HCT116 (cell line): ENCODE results near the gene RCVRN. TPM values are rescaled to one million over a fixed set of nuclear protein-coding genes. Genes with fewer than 3 reads are reported as not detected.

Experiments used
- ATAC-seq: fragments of 200-7000 bp; cut with Tn5 transposase; 2 replicates; pipeline ENCODE4 v1.9.1; 2020; ENCODE audit warnings: mild to moderate bottlenecking, moderate library complexity
- BruUV-seq: library from RNA; stranded (reverse); fragments of 400-500 nt; replicated peaks from 2 replicates; lab custom pipeline; 2021; lab: Mats Ljungman, UMichigan
- CTCF ChIA-PET: fragments of 300-600 bp; sonication (Branson Sonifier 250); formaldehyde crosslinking; loops from one replicate; lab custom pipeline; 2021; ENCODE audit warnings: antibody characterized with exemption; lab: Charles Lee
- POLR2A ChIA-PET: fragments of 300-600, 350-600 bp; sonication (Branson Sonifier 250); formaldehyde crosslinking; loops from one replicate; lab custom pipeline; 2021; ENCODE audit warnings: antibody characterized with exemption; lab: Charles Lee
- RAD21 ChIA-PET, 2 experiments: fragments of 300-600 bp; sonication (Branson Sonifier 250); formaldehyde crosslinking; loops; one replicate each; lab custom pipeline; 2023; ENCODE audit warnings: low total read pairs in 2 of 2; ENCODE audit not compliant: uncharacterized antibody in 2 of 2, unreplicated experiment in 2 of 2, low non-redundant PET in 1 of 2; lab: Charles Lee
- DNase-seq: peaks from one replicate; pipeline ENCODE4 v3.0.0-alpha.2; 2010; ENCODE audit warnings: low read depth, low spot score
- H2AFZ ChIP-seq: fragments of 200-600 bp; shearing (Covaris generic), sonication (generic); 2 replicates; pipeline ENCODE4 v1.6.1; 2017; ENCODE audit warnings: low read depth, mixed run types, mixed read lengths, antibody characterized with exemption, low read length; ENCODE audit not compliant: poor library complexity, severe bottlenecking
- H3K27ac ChIP-seq: 2 replicates; pipeline ENCODE4 v1.5.1; 2012; ENCODE audit warnings: low read depth, low read length
- H3K27me3 ChIP-seq: fragments of 200-600 bp; sonication (generic); 2 replicates; pipeline ENCODE4 v1.6.1; 2016; ENCODE audit warnings: mixed run types, low read length, mixed read lengths; ENCODE audit not compliant: insufficient read depth
- H3K36me3 ChIP-seq, 2 experiments: fragments of 200-500 bp in 1 of 2; fragments of 200-600 bp in 1 of 2; sonication (Bioruptor generic) in 1 of 2; sonication (generic) in 1 of 2; 2 replicates each; pipeline versions ENCODE4 v1.5.1 to v1.6.1; 2014 to 2016; ENCODE audit warnings: low read length in 2 of 2, inconsistent platforms in 1 of 2, mixed read lengths in 1 of 2, mixed run types in 1 of 2; ENCODE audit not compliant: insufficient read depth in 2 of 2, control insufficient read depth in 1 of 2
- H3K4me1 ChIP-seq, 2 experiments: fragments of 200-600 bp in 1 of 2; sonication (generic) in 1 of 2; 2 replicates each; pipeline versions ENCODE4 v1.5.1 to v1.6.1; 2012 to 2017; ENCODE audit warnings: low read length in 2 of 2, inconsistent platforms in 1 of 2, mild to moderate bottlenecking in 1 of 2, mixed read lengths in 1 of 2, mixed run types in 1 of 2, moderate library complexity in 1 of 2; ENCODE audit not compliant: insufficient read depth in 2 of 2, control insufficient read depth in 1 of 2
- H3K4me2 ChIP-seq: fragments of 200-600 bp; sonication (generic); 2 replicates; pipeline ENCODE4 v1.6.1; 2017; ENCODE audit warnings: mixed run types, low read length, mixed read lengths
- H3K4me3 ChIP-seq, 2 experiments: fragments of 200-600 bp in 1 of 2; sonication (generic) in 1 of 2; replicated peaks in 1 of 2; 2 replicates each; pipeline ENCODE4 v1.5.1; 2011 to 2016; ENCODE audit warnings: low read length in 2 of 2, control low read depth in 1 of 2, low read depth in 1 of 2, mild to moderate bottlenecking in 1 of 2, mixed read lengths in 1 of 2, mixed run types in 1 of 2
- H3K79me2 ChIP-seq: fragments of 200-600 bp; sonication (generic); 2 replicates; pipeline ENCODE4 v1.6.1; 2017; ENCODE audit warnings: mild to moderate bottlenecking, mixed run types, low read length, moderate library complexity, mixed read lengths; ENCODE audit not compliant: insufficient read depth
- H3K9ac ChIP-seq: fragments of 200-600 bp; sonication (generic); 2 replicates; pipeline ENCODE4 v1.6.1; 2016; ENCODE audit warnings: low read length, mixed read lengths
- H3K9me2 ChIP-seq: fragments of 200-600 bp; sonication (generic), shearing (Covaris generic); 2 replicates; pipeline ENCODE4 v1.6.1; 2017; ENCODE audit warnings: mixed run types, mild to moderate bottlenecking, moderate library complexity; ENCODE audit not compliant: insufficient read depth
- H3K9me3 ChIP-seq, 2 experiments: fragments of 200-500 bp in 1 of 2; fragments of 200-600 bp in 1 of 2; sonication (Bioruptor generic) in 1 of 2; sonication (generic) in 1 of 2; 2 replicates each; pipeline ENCODE4 v1.6.1; 2014 to 2017; ENCODE audit warnings: low read length in 2 of 2, mixed read lengths in 2 of 2, inconsistent platforms in 1 of 2, low read depth in 1 of 2, mild to moderate bottlenecking in 1 of 2, mixed run types in 1 of 2, moderate library complexity in 1 of 2; ENCODE audit not compliant: control insufficient read depth in 1 of 2, insufficient read depth in 1 of 2
- H4K20me1 ChIP-seq: fragments of 200-600 bp; sonication (generic), shearing (Covaris generic); 2 replicates; pipeline ENCODE4 v1.6.1; 2017; ENCODE audit warnings: mixed run types, mild to moderate bottlenecking, moderate library complexity; ENCODE audit not compliant: insufficient read depth
- CEBPB ChIP-seq: IDR thresholded peaks from 2 replicates; pipeline ENCODE4 v1.6.1; 2012; ENCODE audit warnings: low read depth
- EGR1 ChIP-seq: IDR thresholded peaks from 2 replicates; pipeline ENCODE4 v1.6.1; 2012; ENCODE audit warnings: low read depth
- EZH2phosphoT487 ChIP-seq: fragments of 200-600 bp; IDR thresholded peaks from 2 replicates; pipeline ENCODE4 v1.6.1; 2018; ENCODE audit warnings: antibody characterized with exemption, borderline replicate concordance
- FOSL1 ChIP-seq: IDR thresholded peaks from 2 replicates; pipeline ENCODE4 v1.6.1; 2012; ENCODE audit warnings: low read depth
- JUND ChIP-seq: IDR thresholded peaks from 2 replicates; pipeline ENCODE4 v1.6.1; 2012
- POLR2AphosphoS5 ChIP-seq: IDR thresholded peaks from 2 replicates; pipeline ENCODE4 v1.6.1; 2011; ENCODE audit warnings: mild to moderate bottlenecking, low read depth, low read length, moderate library complexity
- TCF7L2 ChIP-seq: IDR thresholded peaks from 2 replicates; pipeline ENCODE4 v1.7.0; 2011; ENCODE audit warnings: borderline replicate concordance, inconsistent platforms; ENCODE audit not compliant: insufficient read depth, insufficient read length; ENCODE audit errors: extremely low read depth
- ZBTB33 ChIP-seq: IDR thresholded peaks from 2 replicates; pipeline ENCODE4 v1.6.1; 2011; ENCODE audit warnings: mild to moderate bottlenecking, low read length, moderate library complexity; ENCODE audit not compliant: insufficient replicate concordance; ENCODE audit errors: extremely low read depth
- intact Hi-C: fragments of 100-400 bp; cut with micrococcal nuclease; formaldehyde crosslinking; loops from 2 replicates; pipeline ENCODE4 v1.10.0; 2022
- total RNA-seq: library from RNA; stranded (reverse); gene quantifications from one replicate; pipeline ENCODE4 v1.2.1, GENCODE V29; 2021; ENCODE audit not compliant: unreplicated experiment

RCVRN gene
- total RNA-seq, 1 experiment from 2014 or later, result not detected

GRCh38 chr17:9948928-9949327 lies 43.9 kb upstream of the RCVRN start:
- Histone ChIP-seq H3K9me3 (no peaks in the 10 kb centered on the region), H3K4me2 (no peak overlapping the region), H2AFZ (no peak overlapping the region), H3K4me3 (no peak overlapping the region), H3K9me2 (no peaks in the 10 kb centered on the region), H3K27me3 (peaks cover 11% of the 10 kb centered on the region; the same call in 1 of the 2 replicates), H4K20me1 (no peaks in the 10 kb centered on the region), H3K4me1 (no peaks in the 10 kb centered on the region), H3K36me3 (no peaks in the 10 kb centered on the region), H3K9ac (no peak overlapping the region), H3K79me2 (no peaks in the 10 kb centered on the region), H3K27ac (no peak overlapping the region)
- no TSS peak for BruUV-seq
- CTCF ChIA-PET, result no interaction called here
- intact Hi-C loops, result no loop called here
- TF ChIP-seq EZH2phosphoT487, result no peak
- DNase-seq (no peak), ATAC-seq (no peak)
- POLR2A ChIA-PET, result no interaction called here
- RAD21 ChIA-PET, result no interaction called here

DNA sequence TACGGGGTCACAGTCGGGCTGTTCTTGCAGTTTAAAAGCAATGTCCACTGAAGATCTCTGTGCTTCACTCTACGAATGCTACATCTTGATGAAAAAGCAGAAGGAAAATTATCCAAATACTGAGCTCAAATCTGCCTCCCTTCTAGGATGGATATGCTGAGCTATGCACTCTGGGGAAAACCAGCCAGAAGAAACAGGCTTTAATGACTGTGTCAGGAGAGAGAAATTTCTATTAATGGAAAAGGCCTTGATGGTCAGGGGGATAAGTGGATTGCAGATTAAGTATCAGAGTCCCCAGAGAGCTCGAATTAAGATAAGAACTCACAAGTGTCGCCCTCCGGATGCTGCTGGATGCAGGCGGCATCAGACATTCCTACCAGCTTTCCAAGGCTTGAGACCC lies 39.6 kb upstream of the RCVRN start:
- ChIA-PET POLR2A (no interaction called here), CTCF (no interaction called here), RAD21 (no interaction called here)
- Histone ChIP-seq H3K4me3 (no peak overlapping the region), H3K79me2 (no peaks in the 10 kb centered on the region), H3K4me1 (no peaks in the 10 kb centered on the region), H3K9me3 (no peaks in the 10 kb centered on the region), H3K9ac (no peak overlapping the region), H3K4me2 (no peak overlapping the region), H2AFZ (no peak overlapping the region), H3K9me2 (no peaks in the 10 kb centered on the region), H3K27ac (no peak overlapping the region), H4K20me1 (no peaks in the 10 kb centered on the region), H3K36me3 (no peaks in the 10 kb centered on the region), H3K27me3 (no peaks in the 10 kb centered on the region)
- TF ChIP-seq EGR1 (no peak), JUND (no peak), TCF7L2 (no peak), POLR2AphosphoS5 (no peak), FOSL1 (no peak), ZBTB33 (no peak), CEBPB (no peak)
- no peak for DNase-seq
- intact Hi-C loops, result no loop called here
- ATAC-seq, result no peak
- no TSS peak for BruUV-seq
